CD4-positive, alpha-beta T cell treated with Interferon alpha-2 for 1 hour (primary cell): ENCODE results near the gene CETP.

Experiments used
- DNase-seq, 2 donors: peaks; one replicate each; pipeline ENCODE4 v3.0.0-alpha.2; 2020 to 2022

CETP gene

GRCh38 chr16:57023541-57024249 is 61.9 kb downstream of the CETP start:
- DNase-seq = peak; percentile 73 to 86

DNA sequence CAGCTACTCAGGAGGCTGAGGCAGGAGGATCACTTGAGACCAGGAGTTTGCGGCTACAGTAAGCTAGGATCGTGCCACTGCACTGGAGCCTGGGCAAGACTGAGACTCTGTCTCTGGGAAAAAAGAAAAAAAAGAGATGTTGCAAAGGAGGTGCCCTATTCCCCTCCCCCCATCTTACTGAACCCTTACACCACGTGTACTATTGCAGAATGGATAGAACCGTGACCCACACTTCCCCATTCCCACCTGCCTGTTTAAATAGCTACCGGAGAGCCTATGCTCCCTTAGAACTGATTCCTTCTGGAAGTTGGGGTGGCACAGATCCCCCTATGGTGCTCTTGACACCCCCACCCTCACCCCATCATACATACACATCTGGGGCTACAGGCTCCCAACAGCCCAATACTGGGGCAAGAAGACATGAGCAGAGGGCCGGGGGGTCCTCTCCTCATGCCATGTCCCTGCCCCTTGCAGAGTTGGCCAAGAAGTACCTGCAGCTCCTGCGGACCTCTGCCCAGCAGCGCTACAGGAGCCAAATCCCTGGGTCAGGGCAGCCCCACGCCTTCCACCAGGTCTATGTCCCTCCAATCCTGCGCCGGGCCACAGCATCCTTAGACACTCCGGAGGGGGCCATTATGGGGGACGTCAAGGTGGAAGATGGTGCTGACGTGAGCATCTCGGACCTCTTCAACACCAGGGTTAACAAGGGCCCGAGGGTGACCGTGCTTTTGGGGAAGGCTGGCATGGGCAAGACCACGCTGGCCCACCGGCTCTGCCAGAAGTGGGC is 63.3 kb downstream of the CETP start:
- DNase-seq = no peak

- DNase-seq = no peak
Observed at GRCh38 chr16:57025941-57026777, 64.4 kb downstream of the CETP start.

DNA sequence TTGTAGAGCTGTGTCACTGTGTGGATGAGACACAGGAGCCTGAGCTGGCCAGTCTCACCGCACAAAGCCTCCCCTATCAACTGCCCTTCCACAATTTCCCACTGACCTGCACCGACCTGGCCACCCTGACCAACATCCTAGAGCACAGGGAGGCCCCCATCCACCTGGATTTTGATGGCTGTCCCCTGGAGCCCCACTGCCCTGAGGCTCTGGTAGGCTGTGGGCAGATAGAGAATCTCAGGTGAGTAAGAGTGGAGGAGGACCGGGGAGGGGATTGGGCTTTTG is 65.0 kb downstream of the CETP start:
- no peak for DNase-seq

GRCh38 chr16:57027067-57027466 is 65.3 kb downstream of the CETP start:
- no peak for DNase-seq

DNA sequence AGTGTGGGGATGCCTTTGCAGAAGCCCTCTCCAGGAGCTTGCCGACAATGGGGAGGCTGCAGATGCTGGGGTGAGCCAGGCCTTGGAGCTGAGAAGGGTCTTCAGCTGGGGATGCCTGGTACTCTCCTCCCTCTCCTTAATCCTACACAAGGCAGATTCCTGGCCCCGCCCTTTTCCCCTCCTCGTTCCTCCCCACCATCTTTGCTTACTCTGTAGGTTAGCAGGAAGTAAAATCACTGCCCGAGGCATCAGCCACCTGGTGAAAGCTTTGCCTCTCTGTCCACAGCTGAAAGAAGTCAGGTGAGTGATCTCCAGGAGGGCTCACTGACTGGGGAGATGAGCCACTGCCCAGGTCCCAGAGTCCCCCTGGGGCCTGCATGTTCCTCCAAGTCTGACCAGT is 66.3 kb downstream of the CETP start:
- DNase-seq = no peak

- peak in 1 of 2 donors; percentile 39 for DNase-seq
Observed at GRCh38 chr16:57029161-57030160, 67.7 kb downstream of the CETP start.

DNA sequence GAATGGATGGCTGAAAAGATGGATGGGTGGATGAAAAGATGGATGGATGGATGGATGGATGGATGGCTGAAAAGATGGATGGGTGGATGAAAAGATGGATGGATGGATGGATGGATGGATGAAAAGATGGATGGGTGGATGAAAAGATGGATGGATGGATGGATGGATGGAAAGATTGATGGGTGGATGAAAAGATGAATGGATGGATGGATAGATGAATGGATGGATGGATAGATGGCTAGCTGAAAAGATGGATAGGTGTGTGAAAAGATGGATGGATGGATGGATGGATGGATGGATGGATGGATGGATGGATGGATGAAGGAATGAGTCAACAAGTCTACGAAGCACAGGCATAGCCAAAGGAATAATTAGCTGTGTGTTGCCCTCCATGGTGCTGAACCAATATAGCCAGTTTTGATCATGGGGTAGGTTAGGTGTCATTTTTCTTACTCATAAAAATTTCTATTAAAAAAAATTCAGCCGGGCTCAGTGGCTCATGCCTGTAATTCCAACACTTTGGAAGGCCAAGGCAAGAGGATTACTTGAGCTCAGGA is 68.7 kb downstream of the CETP start:
- no peak for DNase-seq

- DNase-seq = no peak
Observed at GRCh38 chr16:57031156-57031555, 69.4 kb downstream of the CETP start.

DNA sequence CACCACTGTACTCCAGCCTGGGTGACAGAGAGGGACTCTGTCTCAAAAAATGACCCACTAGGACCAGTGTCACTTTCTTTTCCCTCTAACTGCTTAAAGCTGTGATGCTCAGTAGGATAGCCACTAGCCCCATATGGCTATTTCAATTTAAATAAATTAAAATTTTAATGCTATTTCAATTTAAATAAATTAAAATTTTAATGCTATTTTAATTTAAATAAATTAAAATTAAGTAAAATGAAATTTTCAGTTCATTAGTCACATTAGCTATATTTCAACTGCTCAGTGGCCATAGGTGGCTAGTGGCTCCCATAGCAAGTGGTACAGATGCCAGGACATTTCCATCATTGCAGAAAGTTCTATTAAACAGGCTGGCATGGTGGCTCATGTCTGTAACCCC is 70.6 kb downstream of the CETP start:
- no peak for DNase-seq

GRCh38 chr16:57032931-57033330 is 71.2 kb downstream of the CETP start:
- no peak for DNase-seq
